Activated CD8-positive, alpha-beta T cell treated with anti-CD3 and anti-CD28 coated beads for 36 hours (primary cell): Measurements from ENCODE around the gene PAPOLA. TPM values are rescaled to one million over a fixed set of nuclear protein-coding genes. Genes with fewer than 3 reads are reported as not detected.

Experiments
- ATAC-seq: fragments of 200-7000 bp; cut with Tn5 transposase; one replicate; pipeline ENCODE4 v1.10.0; 2021; ENCODE audit warnings: mild to moderate bottlenecking, moderate library complexity
- CTCF ChIA-PET: fragments of 350-600 bp; sonication (Branson Sonifier 250); formaldehyde crosslinking; loops from one replicate; lab custom pipeline; 2021; ENCODE audit warnings: antibody characterized with exemption; lab: Charles Lee
- POLR2A ChIA-PET: fragments of 350-600 bp; sonication (Branson Sonifier 250); formaldehyde crosslinking; loops from one replicate; lab custom pipeline; 2021; ENCODE audit warnings: antibody characterized with exemption; lab: Charles Lee
- DNase-seq: peaks from one replicate; pipeline ENCODE4 v3.0.0-alpha.2; 2020
- H3K27ac Mint-ChIP-seq: one replicate; pipeline ENCODE4 v1.8.0; 2021; ENCODE audit warnings: mild to moderate bottlenecking, mixed read lengths
- H3K27me3 Mint-ChIP-seq: one replicate; pipeline ENCODE4 v1.8.0; 2021; ENCODE audit warnings: mixed read lengths
- H3K36me3 Mint-ChIP-seq: one replicate; pipeline ENCODE4 v1.8.0; 2021; ENCODE audit warnings: low read depth, mixed read lengths
- H3K4me1 Mint-ChIP-seq: one replicate; pipeline ENCODE4 v1.8.0; 2021; ENCODE audit warnings: low read depth, mixed read lengths
- H3K4me3 Mint-ChIP-seq: one replicate; pipeline ENCODE4 v1.8.0; 2021; ENCODE audit warnings: mild to moderate bottlenecking, moderate library complexity, mixed read lengths
- H3K9me3 Mint-ChIP-seq: one replicate; pipeline ENCODE4 v1.8.0; 2021; ENCODE audit warnings: mixed read lengths
- intact Hi-C: fragments of 100-400 bp; cut with micrococcal nuclease; formaldehyde crosslinking; loops from one replicate; pipeline ENCODE4 v1.10.0; 2022
- total RNA-seq, 2 experiments: library from RNA; stranded (reverse); gene quantifications; one replicate each; pipeline ENCODE4 v1.2.3, GENCODE V29; 2021
- TF ChIP-seq, protein P1 (sequence below): fragments of 200-600 bp; IDR thresholded peaks from one replicate; pipeline ENCODE4 v1.8.0; 2022; ENCODE audit warnings: antibody characterized with exemption, mild to moderate bottlenecking

PAPOLA gene
- total RNA-seq: 100 to 1,000 TPM; 176 to 178 TPM

DNA sequence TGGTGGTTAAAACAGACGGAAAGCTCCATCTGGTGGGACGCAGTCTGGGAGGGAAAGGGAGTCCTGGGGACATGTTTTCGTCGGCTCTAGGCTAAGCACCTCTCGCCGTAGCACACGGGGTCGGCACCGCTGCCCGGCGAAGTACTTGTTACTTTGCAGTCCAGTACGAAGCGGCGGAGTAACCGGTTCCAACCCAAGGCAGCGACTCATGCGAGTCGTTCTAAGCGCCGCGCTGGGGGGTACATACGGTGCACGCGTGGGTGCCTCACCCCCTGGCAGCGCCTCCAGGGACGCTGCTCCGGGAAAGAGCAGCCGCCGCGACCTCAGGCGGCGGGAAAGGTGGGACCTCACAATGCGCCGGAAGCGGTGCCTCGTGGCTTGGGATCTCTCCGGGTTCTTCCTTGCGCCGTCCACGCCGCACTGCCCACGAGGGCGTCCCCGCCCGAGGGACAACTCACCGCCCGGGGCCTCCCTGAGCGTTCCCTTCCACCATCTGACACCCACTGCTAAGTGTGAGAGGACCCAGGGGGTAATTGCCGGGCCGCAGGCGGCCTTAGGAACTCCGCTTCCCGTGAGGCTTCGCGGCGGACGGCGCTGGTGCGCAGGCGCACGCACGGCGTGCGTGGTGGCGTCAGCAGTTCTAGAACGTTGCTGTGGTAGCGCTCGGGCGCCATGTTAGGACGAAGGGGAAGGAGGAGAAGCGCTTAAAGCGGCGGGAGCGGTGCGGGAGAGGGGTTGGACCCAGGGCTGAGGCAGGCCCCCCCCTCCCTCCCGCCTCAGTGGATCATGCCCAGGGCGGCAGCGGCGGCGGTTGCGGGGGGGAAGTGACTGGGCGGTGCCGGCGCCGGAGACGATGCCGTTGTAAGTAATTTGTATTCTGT is at the start of gene PAPOLA:
Gene PAPOLA (plus strand): TSS at position 643 of the 881 bp plus-strand sequence. CDS start 211 bp downstream, at position 854.
- Mint-ChIP-seq H3K27me3 (peaks cover 3% of the 10 kb centered on the region), H3K36me3 (peaks cover 40% of the 10 kb centered on the region), H3K27ac (peak within 1 kb of the TSS; percentile 99), H3K4me1 (peaks cover 42% of the 10 kb centered on the region), H3K4me3 (peak within 1 kb of the TSS; percentile 95), H3K9me3 (no peaks in the 10 kb centered on the region)
- ChIA-PET CTCF (no interaction called here), POLR2A (interaction anchor here (0.8 to 1.5 kb wide), 6 partner anchors 10 to 52 kb away, joined by 3 to 6 read pairs (median 3); no protein-coding TSS in a partner anchor)
- intact Hi-C loops: loop anchor here (5.0 kb wide), 1 partner anchor 140 kb away; the partner anchor contains the start of genes ATG2B and GSKIP
- DNase-seq: peak; percentile 96
- peak; percentile 93 for ATAC-seq
- TF ChIP-seq, protein P1, sequence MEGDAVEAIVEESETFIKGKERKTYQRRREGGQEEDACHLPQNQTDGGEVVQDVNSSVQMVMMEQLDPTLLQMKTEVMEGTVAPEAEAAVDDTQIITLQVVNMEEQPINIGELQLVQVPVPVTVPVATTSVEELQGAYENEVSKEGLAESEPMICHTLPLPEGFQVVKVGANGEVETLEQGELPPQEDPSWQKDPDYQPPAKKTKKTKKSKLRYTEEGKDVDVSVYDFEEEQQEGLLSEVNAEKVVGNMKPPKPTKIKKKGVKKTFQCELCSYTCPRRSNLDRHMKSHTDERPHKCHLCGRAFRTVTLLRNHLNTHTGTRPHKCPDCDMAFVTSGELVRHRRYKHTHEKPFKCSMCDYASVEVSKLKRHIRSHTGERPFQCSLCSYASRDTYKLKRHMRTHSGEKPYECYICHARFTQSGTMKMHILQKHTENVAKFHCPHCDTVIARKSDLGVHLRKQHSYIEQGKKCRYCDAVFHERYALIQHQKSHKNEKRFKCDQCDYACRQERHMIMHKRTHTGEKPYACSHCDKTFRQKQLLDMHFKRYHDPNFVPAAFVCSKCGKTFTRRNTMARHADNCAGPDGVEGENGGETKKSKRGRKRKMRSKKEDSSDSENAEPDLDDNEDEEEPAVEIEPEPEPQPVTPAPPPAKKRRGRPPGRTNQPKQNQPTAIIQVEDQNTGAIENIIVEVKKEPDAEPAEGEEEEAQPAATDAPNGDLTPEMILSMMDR: no peak

DNA sequence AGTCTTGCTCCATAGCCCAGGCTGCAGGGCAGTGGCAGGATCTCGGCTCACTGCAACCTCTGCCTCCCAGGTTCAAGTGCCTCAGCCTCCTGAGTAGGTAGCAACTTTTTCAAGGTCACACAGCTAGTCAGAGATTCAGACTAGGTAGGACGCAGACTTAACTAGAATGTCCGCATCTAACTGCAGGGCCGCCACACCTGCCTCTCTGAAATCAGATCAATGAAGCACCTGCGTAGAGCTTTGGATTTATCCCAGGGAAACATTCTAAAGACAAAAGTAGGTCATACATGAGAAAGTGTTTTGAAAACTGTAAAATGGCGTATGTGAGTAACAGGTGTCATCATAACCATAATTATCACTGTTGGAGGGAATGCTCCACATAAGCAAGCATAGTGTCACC is 49.5 kb upstream of the PAPOLA start:
- DNase-seq: no peak
- no peaks in the 10 kb centered on the region for H3K36me3 Mint-ChIP-seq
- H3K27me3 Mint-ChIP-seq: no peaks in the 10 kb centered on the region
- CTCF ChIA-PET: no interaction called here
- no peak overlapping the region for H3K27ac Mint-ChIP-seq
- POLR2A ChIA-PET: no interaction called here
- TF ChIP-seq, protein P1: no peak
- no peaks in the 10 kb centered on the region for H3K9me3 Mint-ChIP-seq
- ATAC-seq: no peak
- H3K4me1 Mint-ChIP-seq: no peaks in the 10 kb centered on the region
- H3K4me3 Mint-ChIP-seq: no peak overlapping the region
- intact Hi-C loops: no loop called here

DNA sequence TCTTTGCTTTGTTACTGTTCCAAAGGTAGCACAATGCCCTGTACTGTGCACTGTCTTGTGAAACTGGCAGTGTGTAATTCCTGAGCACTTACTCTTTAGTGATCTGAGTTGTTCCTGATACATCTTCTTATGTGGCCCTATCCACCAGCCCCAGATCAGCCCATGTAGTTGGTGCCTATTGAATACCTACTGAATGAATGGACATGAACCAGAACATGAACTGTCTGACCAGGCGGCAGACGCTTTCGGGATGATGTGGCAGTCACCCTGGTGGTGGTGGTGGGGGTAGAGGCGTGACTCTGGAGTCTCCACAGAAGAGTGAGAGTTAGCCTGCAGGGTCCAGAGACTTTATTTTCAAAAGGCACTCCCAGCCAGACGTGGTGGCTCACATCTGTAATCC is 46.6 kb upstream of the PAPOLA start:
- POLR2A ChIA-PET: no interaction called here
- DNase-seq (no peak), ATAC-seq (no peak)
- Mint-ChIP-seq H3K27me3 (no peaks in the 10 kb centered on the region), H3K4me3 (no peak overlapping the region), H3K9me3 (no peaks in the 10 kb centered on the region), H3K4me1 (no peaks in the 10 kb centered on the region), H3K27ac (no peak overlapping the region), H3K36me3 (no peaks in the 10 kb centered on the region)
- intact Hi-C loops: no loop called here
- CTCF ChIA-PET: no interaction called here
- TF ChIP-seq, protein P1: no peak

DNA sequence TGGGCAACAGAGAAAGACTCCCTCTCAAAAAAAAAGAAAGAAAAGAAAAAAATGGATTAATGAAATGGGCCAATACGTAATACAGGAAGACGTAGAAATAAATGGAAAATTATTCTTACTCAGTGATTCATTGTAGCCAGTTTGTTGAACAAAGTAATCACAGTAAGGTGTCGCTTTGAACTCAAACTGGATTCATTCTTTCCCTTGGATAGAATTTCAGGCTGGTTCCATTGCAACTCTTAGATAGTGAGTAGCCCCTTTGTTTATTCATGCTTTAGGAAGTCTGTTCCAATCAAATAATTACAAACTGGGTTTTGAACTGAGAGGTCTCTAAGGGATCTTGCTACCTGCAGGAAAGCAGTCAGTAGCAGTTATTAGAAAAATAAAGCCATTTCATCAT is 42.3 kb upstream of the PAPOLA start:
- ChIA-PET CTCF (no interaction called here), POLR2A (no interaction called here)
- TF ChIP-seq, protein P1: no peak
- H3K27me3 Mint-ChIP-seq: peaks cover 2% of the 10 kb centered on the region
- no peaks in the 10 kb centered on the region for H3K9me3 Mint-ChIP-seq
- no peak overlapping the region for H3K27ac Mint-ChIP-seq
- no peaks in the 10 kb centered on the region for H3K36me3 Mint-ChIP-seq
- peaks cover 9% of the 10 kb centered on the region for H3K4me1 Mint-ChIP-seq
- DNase-seq: no peak
- H3K4me3 Mint-ChIP-seq: no peak overlapping the region
- intact Hi-C loops: no loop called here
- no peak for ATAC-seq
